HCT116 (cell line): ENCODE measurements around the gene TULP3. TPM values are rescaled to one million over a fixed set of nuclear protein-coding genes. Genes with fewer than 3 reads are reported as not detected.

Source experiments
- ATAC-seq: fragments of 200-7000 bp; cut with Tn5 transposase; 2 replicates; pipeline ENCODE4 v1.9.1; 2020; ENCODE audit warnings: mild to moderate bottlenecking, moderate library complexity
- BruUV-seq: library from RNA; stranded (reverse); fragments of 400-500 nt; replicated peaks from 2 replicates; lab custom pipeline; 2021; lab: Mats Ljungman, UMichigan
- CTCF ChIA-PET: fragments of 300-600 bp; sonication (Branson Sonifier 250); formaldehyde crosslinking; loops from one replicate; lab custom pipeline; 2021; ENCODE audit warnings: antibody characterized with exemption; lab: Charles Lee
- POLR2A ChIA-PET: fragments of 300-600, 350-600 bp; sonication (Branson Sonifier 250); formaldehyde crosslinking; loops from one replicate; lab custom pipeline; 2021; ENCODE audit warnings: antibody characterized with exemption; lab: Charles Lee
- RAD21 ChIA-PET, 2 experiments: fragments of 300-600 bp; sonication (Branson Sonifier 250); formaldehyde crosslinking; loops; one replicate each; lab custom pipeline; 2023; ENCODE audit warnings: low total read pairs in 2 of 2; ENCODE audit not compliant: uncharacterized antibody in 2 of 2, unreplicated experiment in 2 of 2, low non-redundant PET in 1 of 2; lab: Charles Lee
- DNase-seq: peaks from one replicate; pipeline ENCODE4 v3.0.0-alpha.2; 2010; ENCODE audit warnings: low read depth, low spot score
- H2AFZ ChIP-seq: fragments of 200-600 bp; shearing (Covaris generic), sonication (generic); 2 replicates; pipeline ENCODE4 v1.6.1; 2017; ENCODE audit warnings: low read depth, mixed run types, mixed read lengths, antibody characterized with exemption, low read length; ENCODE audit not compliant: poor library complexity, severe bottlenecking
- H3K27ac ChIP-seq: 2 replicates; pipeline ENCODE4 v1.5.1; 2012; ENCODE audit warnings: low read depth, low read length
- H3K27me3 ChIP-seq: fragments of 200-600 bp; sonication (generic); 2 replicates; pipeline ENCODE4 v1.6.1; 2016; ENCODE audit warnings: mixed run types, low read length, mixed read lengths; ENCODE audit not compliant: insufficient read depth
- H3K36me3 ChIP-seq, 2 experiments: fragments of 200-500 bp in 1 of 2; fragments of 200-600 bp in 1 of 2; sonication (Bioruptor generic) in 1 of 2; sonication (generic) in 1 of 2; 2 replicates each; pipeline versions ENCODE4 v1.5.1 to v1.6.1; 2014 to 2016; ENCODE audit warnings: low read length in 2 of 2, inconsistent platforms in 1 of 2, mixed read lengths in 1 of 2, mixed run types in 1 of 2; ENCODE audit not compliant: insufficient read depth in 2 of 2, control insufficient read depth in 1 of 2
- H3K4me1 ChIP-seq, 2 experiments: fragments of 200-600 bp in 1 of 2; sonication (generic) in 1 of 2; 2 replicates each; pipeline versions ENCODE4 v1.5.1 to v1.6.1; 2012 to 2017; ENCODE audit warnings: low read length in 2 of 2, inconsistent platforms in 1 of 2, mild to moderate bottlenecking in 1 of 2, mixed read lengths in 1 of 2, mixed run types in 1 of 2, moderate library complexity in 1 of 2; ENCODE audit not compliant: insufficient read depth in 2 of 2, control insufficient read depth in 1 of 2
- H3K4me2 ChIP-seq: fragments of 200-600 bp; sonication (generic); 2 replicates; pipeline ENCODE4 v1.6.1; 2017; ENCODE audit warnings: mixed run types, low read length, mixed read lengths
- H3K4me3 ChIP-seq, 2 experiments: fragments of 200-600 bp in 1 of 2; sonication (generic) in 1 of 2; replicated peaks in 1 of 2; 2 replicates each; pipeline ENCODE4 v1.5.1; 2011 to 2016; ENCODE audit warnings: low read length in 2 of 2, control low read depth in 1 of 2, low read depth in 1 of 2, mild to moderate bottlenecking in 1 of 2, mixed read lengths in 1 of 2, mixed run types in 1 of 2
- H3K79me2 ChIP-seq: fragments of 200-600 bp; sonication (generic); 2 replicates; pipeline ENCODE4 v1.6.1; 2017; ENCODE audit warnings: mild to moderate bottlenecking, mixed run types, low read length, moderate library complexity, mixed read lengths; ENCODE audit not compliant: insufficient read depth
- H3K9ac ChIP-seq: fragments of 200-600 bp; sonication (generic); 2 replicates; pipeline ENCODE4 v1.6.1; 2016; ENCODE audit warnings: low read length, mixed read lengths
- H3K9me2 ChIP-seq: fragments of 200-600 bp; sonication (generic), shearing (Covaris generic); 2 replicates; pipeline ENCODE4 v1.6.1; 2017; ENCODE audit warnings: mixed run types, mild to moderate bottlenecking, moderate library complexity; ENCODE audit not compliant: insufficient read depth
- H3K9me3 ChIP-seq, 2 experiments: fragments of 200-500 bp in 1 of 2; fragments of 200-600 bp in 1 of 2; sonication (Bioruptor generic) in 1 of 2; sonication (generic) in 1 of 2; 2 replicates each; pipeline ENCODE4 v1.6.1; 2014 to 2017; ENCODE audit warnings: low read length in 2 of 2, mixed read lengths in 2 of 2, inconsistent platforms in 1 of 2, low read depth in 1 of 2, mild to moderate bottlenecking in 1 of 2, mixed run types in 1 of 2, moderate library complexity in 1 of 2; ENCODE audit not compliant: control insufficient read depth in 1 of 2, insufficient read depth in 1 of 2
- H4K20me1 ChIP-seq: fragments of 200-600 bp; sonication (generic), shearing (Covaris generic); 2 replicates; pipeline ENCODE4 v1.6.1; 2017; ENCODE audit warnings: mixed run types, mild to moderate bottlenecking, moderate library complexity; ENCODE audit not compliant: insufficient read depth
- ATF3 ChIP-seq: IDR thresholded peaks from 2 replicates; pipeline ENCODE4 v1.6.1; 2012
- CBX3 ChIP-seq: IDR thresholded peaks from 2 replicates; pipeline ENCODE4 v1.6.1; 2012; ENCODE audit warnings: low read depth
- CEBPB ChIP-seq: IDR thresholded peaks from 2 replicates; pipeline ENCODE4 v1.6.1; 2012; ENCODE audit warnings: low read depth
- CTCF ChIP-seq, 3 experiments: fragments of 200-600 bp in 1 of 3; sonication (generic) in 1 of 3; IDR thresholded peaks in 2 of 3; conservative IDR thresholded peaks in 1 of 3; 2 replicates each; pipeline ENCODE4 v1.5.1; 2012 to 2017; ENCODE audit warnings: low read depth in 2 of 3, low read length in 2 of 3, antibody characterized with exemption in 1 of 3, borderline replicate concordance in 1 of 3, control low read depth in 1 of 3, mild to moderate bottlenecking in 1 of 3, mixed read lengths in 1 of 3, mixed run types in 1 of 3, moderate library complexity in 1 of 3; ENCODE audit not compliant: insufficient read depth in 1 of 3
- EGR1 ChIP-seq: IDR thresholded peaks from 2 replicates; pipeline ENCODE4 v1.6.1; 2012; ENCODE audit warnings: low read depth
- ELF1 ChIP-seq: IDR thresholded peaks from 2 replicates; pipeline ENCODE4 v1.6.1; 2012; ENCODE audit warnings: low read depth, borderline replicate concordance
- EZH2 ChIP-seq: fragments of 200-600 bp; sonication (generic); IDR thresholded peaks from 2 replicates; pipeline ENCODE4 v1.6.1; 2017; ENCODE audit warnings: antibody characterized with exemption, mixed run types
- EZH2phosphoT487 ChIP-seq: fragments of 200-600 bp; IDR thresholded peaks from 2 replicates; pipeline ENCODE4 v1.6.1; 2018; ENCODE audit warnings: antibody characterized with exemption, borderline replicate concordance
- FOSL1 ChIP-seq: IDR thresholded peaks from 2 replicates; pipeline ENCODE4 v1.6.1; 2012; ENCODE audit warnings: low read depth
- MAX ChIP-seq: IDR thresholded peaks from 2 replicates; pipeline ENCODE4 v1.6.1; 2012
- POLR2AphosphoS5 ChIP-seq: IDR thresholded peaks from 2 replicates; pipeline ENCODE4 v1.6.1; 2011; ENCODE audit warnings: mild to moderate bottlenecking, low read depth, low read length, moderate library complexity
- RAD21 ChIP-seq: IDR thresholded peaks from 2 replicates; pipeline ENCODE4 v1.6.1; 2012; ENCODE audit warnings: low read depth, mild to moderate bottlenecking
- REST ChIP-seq: IDR thresholded peaks from 2 replicates; pipeline ENCODE4 v1.6.1; 2012; ENCODE audit warnings: low read depth
- SIN3A ChIP-seq: IDR thresholded peaks from 2 replicates; pipeline ENCODE4 v1.6.1; 2012; ENCODE audit warnings: low read depth
- SP1 ChIP-seq: IDR thresholded peaks from 2 replicates; pipeline ENCODE4 v1.6.1; 2012; ENCODE audit warnings: low read depth
- SRF ChIP-seq: IDR thresholded peaks from 2 replicates; pipeline ENCODE4 v1.6.1; 2012; ENCODE audit warnings: low read depth
- YY1 ChIP-seq: IDR thresholded peaks from 2 replicates; pipeline ENCODE4 v1.6.1; 2011; ENCODE audit warnings: low read length, low read depth, moderate library complexity, mild to moderate bottlenecking; ENCODE audit not compliant: insufficient replicate concordance; ENCODE audit errors: extremely low read depth
- ZBTB33 ChIP-seq: IDR thresholded peaks from 2 replicates; pipeline ENCODE4 v1.6.1; 2011; ENCODE audit warnings: mild to moderate bottlenecking, low read length, moderate library complexity; ENCODE audit not compliant: insufficient replicate concordance; ENCODE audit errors: extremely low read depth
- ZFX ChIP-seq: fragments of 450-650 bp; IDR thresholded peaks from 2 replicates; pipeline ENCODE4 v1.6.1; 2017
- intact Hi-C: fragments of 100-400 bp; cut with micrococcal nuclease; formaldehyde crosslinking; loops from 2 replicates; pipeline ENCODE4 v1.10.0; 2022
- total RNA-seq: library from RNA; stranded (reverse); gene quantifications from one replicate; pipeline ENCODE4 v1.2.1, GENCODE V29; 2021; ENCODE audit not compliant: unreplicated experiment

TULP3 gene
- total RNA-seq, 1 experiment from 2014 or later: 21.3 TPM

- H3K4me3 ChIP-seq: no peak overlapping the region
- H3K9me2 ChIP-seq: no peaks in the 10 kb centered on the region
- H3K36me3 ChIP-seq: peaks cover 0 to 5% of the 10 kb centered on the region in 2 experiments; a peak in 1 of 4 replicates
- intact Hi-C loops: no loop called here
- TF ChIP-seq ZFX (no peak), FOSL1 (no peak), RAD21 (no peak), MAX (no peak), EZH2 (no peak), YY1 (no peak), CEBPB (no peak), EZH2phosphoT487 (no peak), SP1 (no peak), CBX3 (no peak), ATF3 (no peak), ZBTB33 (no peak), POLR2AphosphoS5 (no peak), EGR1 (no peak), CTCF (IDR thresholded peaks at IDR 0.05 in 2 of 3, conservative IDR thresholded peaks at IDR 0.05 in 1 of 3; ENCODE audit: borderline replicate concordance in 1 of 3, insufficient read depth in 1 of 3, low read depth in 2 of 3, low read length in 2 of 3) (no peak), SIN3A (no peak), ELF1 (no peak), REST (no peak), SRF (no peak)
- H3K4me2 ChIP-seq: no peak overlapping the region
- no peak for DNase-seq
- ChIA-PET POLR2A (no interaction called here), CTCF (no interaction called here), RAD21 (no interaction called here)
- ATAC-seq: no peak
- H3K9me3 ChIP-seq: no peaks in the 10 kb centered on the region
- H3K4me1 ChIP-seq: no peaks in the 10 kb centered on the region
- no TSS peak for BruUV-seq
- no peaks in the 10 kb centered on the region for H3K27me3 ChIP-seq
- no peak overlapping the region for H2AFZ ChIP-seq
- no peak overlapping the region for H3K27ac ChIP-seq
- no peak overlapping the region for H3K9ac ChIP-seq
- no peaks in the 10 kb centered on the region; the same call in 1 of the 2 replicates for H4K20me1 ChIP-seq
- H3K79me2 ChIP-seq: peaks cover 50% of the 10 kb centered on the region
These were observed 97.8 kb downstream of the TULP3 start for GRCh38 chr12:2988494-2988893.
